ENCODE results near the gene FFAR4.
"Not testable (repeated sequence)": the region's sequence is repeated elsewhere in the genome, so short reads cannot be mapped to it uniquely, and the experiment has no call there.

FFAR4 gene

DNA sequence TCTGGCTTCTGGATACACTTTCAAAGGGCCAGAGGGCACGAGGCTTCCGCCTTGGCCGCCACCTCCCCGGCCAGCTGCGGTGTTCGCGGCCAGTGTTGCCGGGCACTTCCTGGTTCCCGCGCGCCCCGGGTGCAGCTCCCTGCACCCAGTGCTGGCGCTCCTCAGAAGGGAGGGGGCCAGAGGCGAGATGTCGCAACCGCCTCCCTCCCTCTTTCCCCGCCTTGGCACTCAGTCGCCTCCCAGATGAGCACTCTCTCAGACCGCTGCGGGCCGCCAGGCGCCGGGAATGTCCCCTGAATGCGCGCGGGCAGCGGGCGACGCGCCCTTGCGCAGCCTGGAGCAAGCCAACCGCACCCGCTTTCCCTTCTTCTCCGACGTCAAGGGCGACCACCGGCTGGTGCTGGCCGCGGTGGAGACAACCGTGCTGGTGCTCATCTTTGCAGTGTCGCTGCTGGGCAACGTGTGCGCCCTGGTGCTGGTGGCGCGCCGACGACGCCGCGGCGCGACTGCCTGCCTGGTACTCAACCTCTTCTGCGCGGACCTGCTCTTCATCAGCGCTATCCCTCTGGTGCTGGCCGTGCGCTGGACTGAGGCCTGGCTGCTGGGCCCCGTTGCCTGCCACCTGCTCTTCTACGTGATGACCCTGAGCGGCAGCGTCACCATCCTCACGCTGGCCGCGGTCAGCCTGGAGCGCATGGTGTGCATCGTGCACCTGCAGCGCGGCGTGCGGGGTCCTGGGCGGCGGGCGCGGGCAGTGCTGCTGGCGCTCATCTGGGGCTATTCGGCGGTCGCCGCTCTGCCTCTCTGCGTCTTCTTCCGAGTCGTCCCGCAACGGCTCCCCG lies at the start of gene FFAR4:
TSS of gene FFAR4 (plus strand) at position 231 of the 842 bp plus-strand sequence. CDS start at position 287, 56 bp downstream.
- no peak for DNase-seq (ENCODE audit: low read depth)

DNA sequence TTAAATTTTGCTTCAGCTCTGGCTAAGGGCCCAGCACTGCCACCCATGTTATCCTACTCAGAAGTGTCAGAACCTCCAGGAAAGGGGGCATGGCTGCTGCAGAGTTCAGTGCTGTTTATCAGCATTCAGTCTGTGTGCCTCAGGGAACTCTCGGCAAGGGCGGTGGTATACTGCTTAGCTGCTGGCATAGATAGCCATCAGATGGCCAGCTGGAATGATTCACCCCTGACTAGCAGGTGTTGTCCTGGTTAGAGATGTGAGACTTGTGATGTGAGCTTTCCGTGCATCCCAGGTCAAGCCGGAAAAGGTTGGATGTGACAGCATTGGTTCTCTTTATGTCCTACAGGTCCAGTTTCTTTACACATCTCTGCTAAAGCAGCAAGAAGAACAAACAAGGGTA lies 47.9 kb upstream of the FFAR4 start:
- DNase-seq (ENCODE audit: low read depth) = no peak

DNA sequence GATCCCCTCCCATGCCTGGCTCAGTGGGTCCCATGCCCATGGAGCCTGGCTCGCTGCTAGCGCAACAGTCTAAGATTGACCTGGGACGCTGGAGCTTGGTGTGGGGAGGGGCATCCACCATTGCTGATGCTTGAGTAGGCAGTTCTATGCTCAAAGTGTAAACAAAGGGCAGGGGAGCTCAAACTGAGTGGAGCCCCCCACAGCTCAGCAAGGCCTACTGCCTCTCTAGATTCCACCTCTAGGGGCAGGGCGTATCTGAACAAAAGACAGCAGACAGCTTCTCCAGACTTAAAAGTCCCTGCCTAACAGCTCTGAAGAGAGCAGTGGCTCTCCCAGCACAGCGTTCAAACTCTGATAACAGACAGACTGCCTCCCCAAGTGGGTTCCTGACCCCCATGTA lies 31.2 kb upstream of the FFAR4 start:
- no peak for DNase-seq (ENCODE audit: low read depth)

DNA sequence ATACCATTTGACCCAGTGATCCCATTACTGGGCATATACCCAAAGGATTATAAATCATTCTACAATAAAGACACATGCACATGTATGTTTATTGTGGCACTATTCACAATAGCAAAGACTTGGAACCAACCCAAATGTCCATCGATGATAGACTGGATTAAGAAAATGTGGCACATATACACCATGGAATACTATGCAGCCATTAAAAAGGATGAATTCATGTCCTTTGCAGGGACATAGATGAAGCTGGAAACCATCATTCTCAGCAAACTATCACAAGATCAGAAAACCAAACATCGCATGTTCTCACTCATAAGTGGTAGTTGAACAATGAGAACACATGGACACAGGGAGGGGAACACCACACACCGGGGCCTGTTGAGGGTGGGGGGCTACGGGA lies 25.6 kb upstream of the FFAR4 start:
- not testable (repeated sequence) for DNase-seq (ENCODE audit: low read depth)

DNA sequence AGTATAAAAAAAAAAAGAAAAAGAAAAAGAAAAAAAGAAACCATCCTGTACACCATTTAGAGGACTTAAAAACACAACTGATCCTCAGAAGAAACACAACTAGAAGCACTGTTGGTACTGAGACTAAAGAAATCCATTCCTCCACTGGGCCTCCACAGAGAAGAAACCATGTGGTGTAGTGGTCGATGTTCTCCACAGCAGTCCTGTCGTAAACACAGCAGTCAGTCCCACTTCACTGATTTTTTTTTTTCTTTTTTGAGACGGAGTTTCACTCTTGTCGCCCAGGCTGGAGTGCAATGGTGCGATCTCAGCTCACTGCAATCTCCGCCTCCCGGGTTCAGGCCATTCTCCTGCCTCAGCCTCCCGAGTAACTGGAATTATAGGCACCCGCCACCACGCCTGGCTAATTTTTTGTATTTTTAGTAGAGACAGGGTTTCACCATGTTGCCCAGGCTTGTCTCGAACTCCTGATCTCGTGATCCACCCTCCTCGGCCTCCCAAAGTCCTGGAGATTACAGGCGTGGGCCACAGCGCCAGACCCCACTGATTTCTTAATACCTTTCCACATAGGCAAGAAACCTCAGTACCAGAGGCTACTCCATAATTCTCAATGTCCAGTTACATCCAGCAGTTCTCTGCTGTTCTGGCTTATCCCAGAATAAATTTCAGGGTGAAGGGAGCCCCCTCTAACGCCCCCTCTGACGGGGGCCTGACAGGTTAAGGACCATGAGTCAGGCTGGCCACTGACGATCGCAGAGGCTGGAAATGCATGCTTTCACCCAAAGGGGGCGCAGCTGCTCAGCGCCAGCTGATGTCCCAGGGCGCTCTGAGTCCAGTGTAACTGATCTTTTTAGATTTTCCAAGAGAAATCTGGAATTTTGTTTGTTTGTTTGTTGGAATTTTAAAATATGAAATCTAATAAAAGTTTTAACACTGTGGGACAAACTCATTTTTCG lies 24.8 kb upstream of the FFAR4 start:
- DNase-seq (ENCODE audit: low read depth) = peak; percentile 40

DNA sequence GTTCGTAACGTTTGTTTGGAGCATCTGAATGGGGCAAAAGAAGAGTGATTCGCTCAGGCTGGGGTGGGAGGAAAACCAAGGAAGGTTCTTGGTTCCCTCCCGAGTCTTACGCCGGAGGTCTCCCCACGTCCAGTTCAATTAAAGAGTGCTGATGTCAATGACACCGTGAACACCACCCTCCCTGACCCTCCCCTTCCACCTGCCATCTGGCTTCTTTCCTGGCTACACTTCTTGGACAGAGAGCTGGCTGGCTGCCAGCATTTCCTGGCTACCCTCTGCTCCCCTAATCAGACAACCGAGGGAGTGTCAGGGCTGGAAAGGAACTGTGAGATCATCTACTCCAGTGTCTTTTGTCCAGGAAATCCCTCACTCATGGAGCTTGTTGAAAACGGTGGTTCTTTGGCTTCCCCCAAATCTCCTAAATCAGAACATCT lies 24.1 kb upstream of the FFAR4 start:
- DNase-seq (ENCODE audit: low read depth) = no peak

DNA sequence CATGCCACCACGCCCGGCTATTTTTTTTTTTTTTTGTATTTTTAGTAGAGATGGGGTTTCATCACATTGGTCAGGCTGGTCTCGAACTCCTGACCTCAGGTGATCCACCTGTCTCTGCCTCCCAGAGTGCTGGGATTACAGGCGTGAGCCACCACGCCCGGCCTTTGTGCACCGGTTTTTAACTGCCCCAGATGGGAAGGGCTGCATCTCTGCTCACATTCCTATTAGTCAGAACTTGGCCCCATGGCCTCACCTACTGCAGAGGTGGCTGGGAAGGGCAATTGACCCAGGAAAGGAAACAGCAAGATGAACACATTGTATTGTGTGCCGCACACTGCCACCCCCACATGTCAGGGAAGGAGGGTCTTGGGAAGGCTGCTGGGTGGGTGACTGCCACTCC lies 19.5 kb upstream of the FFAR4 start:
- DNase-seq (ENCODE audit: low read depth) = not testable (repeated sequence)

DNA sequence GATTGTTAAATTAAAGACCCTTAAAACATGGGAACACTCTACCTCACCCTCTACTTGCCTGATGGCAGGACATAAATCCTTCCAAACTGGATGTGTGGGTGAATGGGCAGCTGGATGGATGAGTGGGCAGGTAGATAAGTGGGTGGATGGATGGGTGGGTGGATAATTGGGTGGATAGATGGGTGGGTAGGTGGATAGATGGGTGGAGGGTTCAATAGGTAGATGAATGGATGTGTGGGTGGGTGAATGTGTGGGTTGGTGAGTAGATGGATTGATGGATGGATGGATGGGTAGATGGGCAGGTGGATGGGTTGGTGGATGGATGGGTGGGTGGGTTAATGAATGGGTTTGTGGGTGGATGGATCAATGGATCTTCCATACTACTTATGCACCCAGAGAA lies 18.9 kb upstream of the FFAR4 start:
- no peak for DNase-seq (ENCODE audit: low read depth)

DNA sequence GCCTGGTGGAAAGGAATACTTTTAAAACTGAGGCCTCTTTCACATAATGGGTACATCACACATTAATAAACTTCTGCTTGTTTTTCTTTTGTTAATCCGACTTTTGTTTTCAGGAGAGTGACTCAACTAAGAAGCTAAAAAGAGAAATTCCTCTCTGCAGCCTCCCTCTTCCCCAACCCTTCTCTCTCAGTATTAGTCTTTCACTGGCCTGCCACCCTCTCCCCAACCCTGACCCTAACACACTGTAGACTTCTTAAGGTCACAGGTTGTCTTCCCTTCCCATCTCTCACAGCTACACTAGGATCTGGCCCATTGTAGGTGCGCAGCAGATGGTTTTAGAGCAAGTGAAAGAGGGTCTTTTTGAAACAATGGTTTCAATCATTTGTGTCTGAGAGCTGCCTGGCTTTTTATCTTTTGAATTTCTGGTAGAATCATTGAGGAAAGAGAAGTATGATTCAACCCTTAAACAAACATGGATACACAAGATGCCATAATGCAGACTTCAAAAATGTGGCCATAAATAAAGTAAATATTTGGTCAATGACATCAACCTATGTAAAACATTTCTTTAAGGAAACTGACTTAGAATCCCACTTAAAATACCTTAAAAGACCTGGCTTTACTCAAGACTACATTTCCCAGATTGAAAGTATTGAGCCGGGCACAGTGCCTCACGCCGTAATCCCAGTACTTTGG lies 17.9 kb upstream of the FFAR4 start:
- peak; percentile 51 for DNase-seq (ENCODE audit: low read depth)

DNA sequence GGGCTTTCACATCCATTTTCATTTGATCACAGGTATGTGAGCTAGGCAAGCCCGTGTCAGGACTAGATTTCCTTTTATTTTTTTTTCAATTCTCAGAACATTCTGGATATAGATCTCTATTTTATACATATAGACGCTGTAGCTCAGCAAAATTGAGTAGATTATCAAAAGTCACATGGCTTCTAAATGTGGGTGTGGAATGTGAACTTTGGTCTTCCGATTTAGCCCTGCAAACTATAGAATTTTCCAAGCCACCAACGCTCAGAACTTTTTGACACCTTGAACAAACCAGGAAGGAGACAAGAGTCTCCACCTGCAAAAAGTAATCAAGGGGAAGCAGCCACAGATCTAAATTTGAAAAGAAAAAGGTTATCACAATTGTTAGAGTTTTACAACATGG lies 15.9 kb upstream of the FFAR4 start:
- DNase-seq (ENCODE audit: low read depth) = no peak

DNA sequence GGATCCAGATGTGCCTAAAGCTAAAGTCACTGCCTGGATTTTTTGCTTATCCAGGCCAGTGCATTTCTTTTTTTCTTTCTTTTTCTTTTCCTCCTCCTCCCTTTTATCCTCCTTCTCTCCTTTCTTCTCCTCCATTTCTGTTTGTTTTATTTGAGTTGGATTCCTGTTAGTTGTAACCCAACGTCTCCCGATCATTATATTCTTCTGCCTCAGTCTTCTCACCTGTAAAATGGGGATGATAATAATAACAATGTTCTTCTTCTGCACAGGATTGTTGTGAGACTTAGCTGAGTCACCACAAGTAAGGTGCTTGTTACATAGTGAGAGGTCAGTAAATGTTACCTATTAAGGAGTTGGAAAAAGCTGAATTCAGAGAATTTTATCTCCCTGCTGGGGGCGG lies 13.7 kb upstream of the FFAR4 start:
- DNase-seq (ENCODE audit: low read depth) = no peak

DNA sequence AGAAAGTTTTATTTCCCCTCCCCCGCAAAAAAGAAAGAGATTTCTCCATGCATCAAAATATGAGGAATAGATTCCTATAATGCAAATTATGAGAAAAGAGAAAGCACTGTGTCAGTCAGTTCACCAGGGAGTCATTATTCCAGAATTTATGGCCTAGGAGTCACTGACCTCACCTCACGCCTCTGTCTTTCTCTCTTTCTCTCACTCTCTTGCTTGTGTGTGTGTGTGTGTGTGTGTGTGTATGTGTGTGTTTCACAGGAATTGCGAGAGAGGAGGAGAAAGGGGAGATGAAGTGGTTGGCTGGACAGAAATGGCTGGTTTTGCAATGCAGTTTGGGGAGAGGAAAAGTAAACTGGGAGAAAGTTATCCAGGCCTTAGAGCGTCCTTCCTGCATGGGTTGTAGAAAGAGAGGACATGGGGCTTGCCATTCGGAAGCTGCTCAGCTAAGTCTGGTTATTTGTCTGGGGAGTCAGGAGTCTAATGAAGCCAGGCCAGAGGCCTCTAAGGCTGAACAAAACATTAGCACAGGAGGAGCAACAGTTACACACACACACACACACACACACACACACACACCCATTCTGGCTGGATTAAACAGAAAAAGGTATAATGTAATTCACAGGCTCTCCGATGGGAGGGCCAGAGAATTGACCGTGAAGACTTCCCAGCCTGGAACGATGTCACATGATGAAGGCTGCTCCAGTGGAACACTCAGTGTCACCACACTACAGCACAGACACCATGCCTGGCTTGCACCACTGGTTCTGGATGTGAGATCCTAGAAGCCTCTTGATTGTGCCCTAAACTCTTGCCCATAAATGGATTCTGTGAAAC lies 12.8 kb upstream of the FFAR4 start:
- DNase-seq (ENCODE audit: low read depth) = no peak

DNA sequence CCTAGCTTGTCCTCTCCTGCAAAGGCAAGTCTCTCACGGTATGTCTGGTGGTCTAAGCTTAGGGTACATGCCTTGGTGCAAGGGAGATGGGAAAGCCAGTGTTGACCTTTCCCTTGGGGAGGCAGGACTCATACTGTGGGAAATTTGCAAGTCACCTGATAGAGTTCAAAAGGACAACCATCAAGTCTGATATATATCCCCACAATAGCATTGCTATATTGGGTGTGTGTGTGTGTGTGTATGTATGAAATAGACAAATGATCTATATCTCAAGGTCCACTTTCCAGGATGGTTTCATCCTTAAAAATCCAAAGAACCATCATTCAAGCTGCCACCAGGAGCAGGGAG lies 12.2 kb upstream of the FFAR4 start:
- no peak for DNase-seq (ENCODE audit: low read depth)

DNA sequence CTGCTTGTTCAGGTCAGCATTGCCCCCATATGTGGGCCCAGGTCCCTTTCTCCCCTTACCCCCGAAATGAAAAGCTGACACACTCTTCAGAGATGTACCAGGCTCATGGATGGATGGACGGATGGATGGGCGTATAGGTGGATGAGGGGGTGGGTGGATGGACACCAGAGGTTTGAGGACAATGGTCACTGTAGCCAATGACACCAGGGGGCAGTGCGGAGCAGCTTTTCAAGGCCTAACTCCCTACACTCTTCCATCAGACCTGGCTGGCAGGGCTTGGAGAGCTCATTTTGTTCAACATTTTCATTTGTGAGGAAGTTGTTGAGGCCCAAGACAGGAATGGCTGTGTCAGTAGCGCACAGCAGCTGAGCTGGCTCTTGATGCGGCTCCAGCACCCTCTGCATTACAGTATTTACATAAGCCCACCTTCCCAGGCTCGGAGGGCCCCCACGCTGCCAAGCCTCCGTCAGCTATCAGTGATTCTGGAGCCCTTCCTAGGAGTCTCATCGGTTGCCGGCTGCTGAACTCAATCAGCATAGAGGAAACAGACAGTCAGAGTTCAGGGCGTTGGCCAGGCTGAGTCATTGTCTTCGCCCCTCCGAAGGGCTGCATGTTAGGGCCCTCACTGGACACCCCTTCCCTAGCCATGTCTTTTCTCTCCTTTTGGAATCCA lies 11.6 kb upstream of the FFAR4 start:
- peak; percentile 56 for DNase-seq (ENCODE audit: low read depth)

DNA sequence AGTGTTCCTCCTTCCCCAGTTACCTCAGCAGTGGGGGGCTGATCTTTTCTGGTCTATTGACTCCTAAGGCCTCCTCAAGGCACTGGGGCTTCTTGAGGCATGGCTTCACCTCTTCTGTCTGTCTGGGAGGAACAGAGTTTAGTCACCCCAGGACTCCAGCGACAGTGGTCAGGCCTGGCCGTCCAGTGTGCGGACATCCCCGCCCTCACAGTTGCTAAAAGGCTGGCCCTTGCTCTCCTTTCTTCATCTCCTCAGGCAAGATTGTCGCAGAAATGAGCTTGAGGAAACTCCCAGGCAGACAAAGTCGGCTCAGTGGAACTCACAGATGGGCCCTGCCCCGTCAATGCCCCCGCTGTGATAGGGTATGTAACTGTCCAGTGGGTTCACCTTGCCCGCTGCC lies 7.0 kb upstream of the FFAR4 start:
- DNase-seq (ENCODE audit: low read depth) = no peak

DNA sequence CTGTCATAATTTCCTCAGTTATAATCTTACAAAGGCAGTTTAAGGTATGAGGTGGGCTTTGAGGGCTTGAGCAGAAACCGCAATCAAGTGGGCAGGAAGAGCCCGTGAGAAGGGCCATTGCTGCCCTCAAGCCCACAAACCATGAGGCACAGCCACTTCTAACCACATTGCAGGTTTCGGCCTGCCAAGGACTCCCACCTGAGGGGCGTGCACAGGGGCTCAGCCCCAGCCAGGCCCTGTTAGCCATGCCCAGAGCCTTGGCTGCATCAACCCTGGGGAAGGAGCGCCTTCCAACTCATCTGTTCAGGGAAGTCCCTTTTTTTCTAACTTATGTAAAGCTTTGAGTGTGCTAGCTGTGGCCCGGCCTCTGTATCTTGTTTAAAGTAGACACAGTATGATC lies 5.9 kb upstream of the FFAR4 start:
- no peak for DNase-seq (ENCODE audit: low read depth)

DNA sequence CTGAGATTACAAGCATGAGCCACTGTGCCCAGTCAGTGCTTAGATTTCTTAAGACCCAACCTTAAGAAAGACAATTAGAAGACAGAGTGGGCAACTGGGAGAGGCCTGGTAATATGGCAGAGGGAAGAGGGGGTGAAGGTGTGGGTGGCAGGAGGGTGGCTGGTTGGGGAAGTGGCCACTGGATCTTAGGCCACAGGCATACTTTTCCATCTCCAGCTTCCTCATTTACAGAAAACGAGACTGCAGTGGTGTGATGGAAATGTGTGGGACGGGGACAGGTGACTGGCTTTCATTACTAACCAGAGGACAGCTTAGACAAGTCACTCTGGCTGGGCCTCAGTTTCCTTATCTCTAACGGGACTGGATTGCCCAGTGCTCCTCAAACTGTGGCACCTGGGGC lies 1.0 kb upstream of the FFAR4 start:
- no peak for DNase-seq (ENCODE audit: low read depth)

DNA sequence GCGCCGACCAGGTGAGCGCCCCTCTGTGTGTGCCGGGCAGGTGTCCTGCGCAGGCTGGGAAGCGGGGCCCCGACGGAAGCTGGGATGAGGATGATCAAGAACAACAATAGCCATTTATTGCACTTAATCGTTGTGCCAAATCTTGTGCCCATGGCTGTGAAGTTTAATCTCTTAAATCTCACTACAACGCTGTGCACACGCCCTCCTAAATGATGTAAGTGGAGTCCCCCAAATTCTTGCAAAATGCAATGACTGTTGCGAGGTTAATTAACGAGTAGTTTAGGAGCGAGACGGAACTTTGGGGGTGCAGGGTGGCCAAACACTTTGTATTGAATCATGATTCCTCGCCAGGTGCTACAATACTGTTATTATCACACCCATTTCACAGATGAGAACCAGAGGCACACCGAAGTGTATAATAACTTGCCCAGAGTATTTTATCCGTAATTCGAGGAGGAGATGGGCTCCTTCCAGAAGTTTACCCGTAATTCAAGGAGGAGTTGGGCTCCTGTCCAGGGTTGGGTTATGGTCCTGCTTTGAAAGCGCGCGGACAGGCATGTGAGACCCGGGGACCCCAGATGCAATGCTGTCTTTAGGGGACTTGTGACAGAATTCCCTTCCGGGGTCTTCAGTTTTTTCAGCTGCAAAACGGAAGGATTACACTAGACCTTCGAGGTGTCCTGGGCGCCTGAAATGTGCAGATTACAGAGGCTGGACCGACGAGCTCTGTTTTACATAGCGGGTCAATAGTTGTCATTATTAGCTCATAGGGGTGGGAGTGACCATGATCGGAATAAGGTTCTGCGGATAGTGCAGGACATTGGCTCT lies 1.0 kb downstream of the FFAR4 start:
- DNase-seq (ENCODE audit: low read depth) = no peak

DNA sequence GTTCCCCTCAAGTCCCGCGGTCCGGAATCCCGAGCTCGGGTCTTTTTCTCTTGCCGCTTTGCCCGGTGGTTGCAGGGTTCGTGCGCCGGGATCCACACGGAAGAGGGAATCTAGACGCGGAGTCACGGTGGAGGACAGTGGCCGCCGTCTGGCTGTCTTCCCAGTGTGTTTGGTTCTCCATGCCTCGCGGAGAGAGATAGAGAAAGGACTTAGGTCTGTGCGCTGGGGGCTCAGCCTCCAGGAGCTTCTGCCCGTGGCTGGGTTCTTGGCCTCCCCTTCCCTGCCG lies 1.6 kb downstream of the FFAR4 start:
- DNase-seq (ENCODE audit: low read depth) = no peak

DNA sequence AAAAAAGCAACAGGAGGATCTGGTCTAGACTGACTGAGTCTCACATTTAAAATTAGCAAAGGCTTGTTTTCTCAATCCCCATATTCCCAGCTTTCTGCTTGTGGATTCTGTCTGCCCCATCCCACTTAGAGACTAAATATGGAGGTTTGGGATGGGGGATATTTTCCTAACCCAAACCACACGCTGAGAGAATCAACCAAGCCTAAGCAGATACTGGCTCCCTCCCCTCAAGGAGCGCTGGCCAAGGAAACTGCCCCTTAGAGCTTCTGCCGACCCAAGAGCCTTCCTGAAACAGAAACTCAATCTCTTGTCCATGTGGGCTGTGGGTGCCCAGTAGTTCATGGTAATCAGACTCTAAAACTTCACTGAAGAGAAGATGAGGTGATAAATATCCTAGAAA lies 3.9 kb downstream of the FFAR4 start:
- no peak for DNase-seq (ENCODE audit: low read depth)
